ENCODE data around the gene SYNE1.

SYNE1 gene

DNA sequence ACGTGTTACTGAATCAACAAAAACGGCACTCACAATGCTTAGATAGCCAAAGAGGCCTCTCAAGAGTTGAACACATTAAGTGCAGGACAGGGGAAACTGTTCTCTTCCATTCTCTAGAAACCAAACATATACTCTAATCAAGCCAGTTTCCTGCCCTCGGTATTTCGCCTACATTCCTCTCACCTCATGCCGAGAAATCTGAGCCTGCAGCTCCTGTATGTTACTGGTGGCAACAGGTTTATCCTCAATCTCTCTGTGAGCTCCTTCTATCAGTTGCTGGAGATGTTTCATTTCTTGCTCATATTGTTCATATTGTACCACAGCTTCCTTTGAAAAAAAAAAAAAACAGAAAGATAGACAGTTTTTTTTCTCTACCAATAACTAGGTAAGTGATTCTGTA is 328.9 kb downstream of the SYNE1 start:
- no peak for DNase-seq

DNA sequence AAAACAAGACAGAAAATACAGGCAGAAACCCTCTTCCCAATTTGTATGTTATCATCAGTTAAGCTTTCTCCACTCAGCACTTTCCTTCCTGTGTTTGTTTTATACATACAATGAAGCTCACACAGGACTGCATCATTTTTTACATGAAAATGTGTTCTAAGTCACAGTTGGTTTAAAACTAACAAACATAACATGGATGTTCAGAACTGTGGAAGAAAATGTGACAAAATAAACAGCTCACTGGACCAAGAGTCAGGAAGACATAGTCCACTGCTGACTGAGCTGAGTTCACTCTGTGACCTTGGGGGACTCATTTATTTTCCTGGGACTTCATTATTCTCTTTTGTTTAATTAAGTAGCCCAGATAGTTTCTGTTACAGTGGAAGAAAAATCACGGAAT is 331.5 kb downstream of the SYNE1 start:
- no peak for DNase-seq

DNA sequence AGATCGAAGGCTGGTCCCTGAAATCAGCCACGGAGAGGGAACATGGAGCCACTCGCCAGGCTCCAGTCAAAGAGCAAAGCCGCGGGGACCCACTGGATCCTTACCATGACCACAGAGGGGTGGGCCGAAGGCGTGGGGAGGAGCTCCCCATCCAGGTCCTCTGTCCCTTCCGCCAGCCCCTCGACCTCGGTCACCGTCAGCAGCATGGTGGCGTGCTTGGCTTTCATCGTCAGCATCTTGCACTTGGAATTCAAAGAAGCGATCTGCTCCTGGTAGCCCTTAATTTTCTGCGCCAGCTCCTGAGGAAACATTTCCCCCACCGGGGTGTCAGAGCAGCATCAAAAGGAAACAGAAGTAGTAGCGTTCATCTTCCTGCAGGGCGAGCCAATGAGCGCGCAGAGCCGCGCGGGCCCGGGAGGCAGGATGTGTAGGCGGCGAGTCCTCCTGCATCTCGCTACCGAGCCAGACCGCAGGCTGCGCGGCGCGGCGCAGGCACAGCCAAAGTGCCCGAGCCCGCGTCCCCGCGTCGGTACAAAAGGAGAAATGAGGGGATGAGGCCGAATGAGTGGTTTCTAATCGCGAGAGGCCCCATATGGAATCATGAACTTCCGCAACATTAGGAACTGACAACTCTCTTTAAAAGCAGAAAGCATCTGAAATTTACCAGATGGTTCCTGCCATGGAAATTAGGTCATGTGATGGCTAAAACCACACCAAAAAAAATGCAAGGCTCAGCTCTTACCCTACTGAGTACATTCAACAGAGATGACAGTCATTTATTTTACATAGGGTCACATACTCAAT is 335.2 kb downstream of the SYNE1 start:
- DNase-seq, result peak; percentile 90

DNA sequence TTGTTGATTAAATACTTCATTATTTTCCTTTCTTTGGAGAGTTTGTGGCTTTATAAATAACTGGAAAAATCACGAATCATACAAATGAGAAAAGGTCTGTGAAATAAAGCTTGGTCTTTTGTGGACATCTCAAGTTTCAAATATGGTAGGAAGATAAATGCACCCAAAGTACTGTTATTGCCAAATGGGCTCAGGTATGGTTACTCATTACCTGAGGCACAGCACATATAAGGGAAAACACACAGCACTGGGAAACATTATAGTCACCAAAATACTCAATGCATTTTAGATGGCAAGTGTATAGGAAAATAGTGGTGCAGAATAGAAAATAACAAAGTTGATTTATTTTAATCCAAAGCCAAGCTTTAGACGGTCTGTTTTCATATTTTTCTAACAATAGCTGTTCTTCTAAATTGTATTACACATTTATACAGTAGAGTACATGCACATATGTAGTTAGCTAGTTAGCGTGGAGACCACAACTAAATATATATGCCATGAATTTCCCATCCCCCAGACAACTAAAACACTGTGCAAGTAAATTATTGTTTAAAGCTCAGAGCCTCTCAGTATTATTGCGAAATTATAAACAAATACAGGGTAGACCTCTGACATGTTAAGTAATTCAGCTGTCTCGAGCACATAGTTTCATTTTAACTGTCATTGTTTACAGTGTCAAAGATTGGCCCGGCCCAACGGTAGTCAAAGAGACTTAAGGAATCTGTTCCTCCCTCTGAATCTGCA is 336.0 kb downstream of the SYNE1 start:
- no peak for DNase-seq

DNA sequence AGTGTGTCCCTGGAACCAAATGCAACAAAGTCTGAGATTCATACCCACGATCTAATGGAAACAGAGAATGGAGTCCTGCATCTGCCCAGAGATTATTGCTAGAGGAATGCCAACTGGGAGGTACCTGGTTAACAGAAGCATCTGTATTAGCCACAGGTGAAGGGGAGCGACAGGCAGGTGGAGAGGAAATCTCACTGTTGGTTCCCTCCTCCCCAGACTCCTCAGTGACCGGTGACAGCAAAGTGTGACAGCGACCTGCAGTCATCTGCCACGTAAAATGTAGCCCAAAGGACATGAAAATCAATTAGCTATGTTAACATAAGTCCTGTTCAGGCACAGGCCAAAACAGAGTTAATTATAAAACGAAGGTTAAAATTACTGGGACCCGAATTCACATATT is 336.6 kb downstream of the SYNE1 start:
- DNase-seq, result peak; percentile 12

DNA sequence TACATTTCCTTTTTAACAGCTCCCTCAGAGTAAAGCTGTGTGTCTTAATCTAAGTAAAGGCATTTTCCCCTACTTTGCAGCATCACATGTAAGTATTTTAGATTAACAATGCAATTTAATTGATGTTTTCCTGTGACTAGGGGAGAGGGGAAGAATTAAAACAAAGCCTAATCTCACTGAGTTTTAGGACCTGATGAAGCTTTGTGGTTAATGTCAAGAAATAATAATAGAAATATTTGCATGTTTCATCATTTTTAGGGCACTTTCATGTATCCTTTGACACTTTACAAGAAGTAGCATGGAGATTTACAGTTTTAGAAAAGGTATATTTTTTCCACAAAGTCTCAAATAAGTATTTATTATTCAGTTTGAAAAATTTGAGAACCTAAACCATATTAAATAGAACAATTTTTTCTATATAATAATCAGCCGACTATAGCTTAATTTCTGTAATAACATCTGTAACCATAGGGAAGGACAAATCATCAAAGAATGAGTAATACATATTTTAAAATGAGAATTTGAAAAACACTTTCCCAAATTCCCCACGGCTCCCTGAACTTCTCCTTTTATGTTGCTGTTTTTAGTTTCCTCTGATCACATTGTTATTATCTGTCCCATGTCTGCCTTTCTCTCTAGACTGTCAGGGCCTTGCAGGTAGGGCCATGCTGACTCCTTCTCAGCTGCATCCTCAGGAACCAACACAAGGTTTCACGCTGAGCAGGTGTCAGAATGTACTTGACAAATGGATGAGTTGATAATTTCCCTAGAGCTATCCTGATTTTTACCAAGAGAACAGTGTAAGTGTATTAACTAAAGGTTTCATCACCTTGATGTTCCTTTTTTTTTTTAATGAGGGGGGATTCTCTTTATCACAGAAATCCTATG is 338.1 kb downstream of the SYNE1 start:
- no peak for DNase-seq

DNA sequence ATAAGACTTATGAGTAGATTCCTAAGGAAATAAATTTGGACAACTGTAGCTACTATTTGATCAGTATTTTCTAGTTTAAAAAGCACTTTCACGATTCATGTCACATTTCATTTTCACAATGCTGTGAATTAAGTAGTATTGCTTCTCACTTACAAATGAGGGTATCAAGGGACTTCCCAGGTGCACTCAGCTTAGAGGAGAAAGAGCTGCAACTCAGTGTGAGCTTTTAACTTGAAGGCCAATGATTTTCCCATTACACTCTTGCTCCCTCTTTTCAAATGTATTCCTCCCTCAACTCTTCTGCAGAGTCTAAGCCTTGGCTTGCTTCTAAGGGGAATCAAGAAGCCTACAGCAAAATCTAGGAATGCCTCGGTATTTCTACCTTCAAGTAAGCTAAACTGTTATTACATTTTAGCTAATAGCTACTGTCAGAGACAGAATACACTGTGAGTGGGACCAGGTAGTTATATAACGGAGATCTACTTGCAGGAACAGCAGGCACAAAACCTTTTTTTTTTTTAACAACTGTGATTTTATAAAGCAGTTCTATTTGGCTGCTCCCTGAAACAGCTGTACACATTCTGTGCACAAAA is 339.0 kb downstream of the SYNE1 start:
- DNase-seq, result no peak

DNA sequence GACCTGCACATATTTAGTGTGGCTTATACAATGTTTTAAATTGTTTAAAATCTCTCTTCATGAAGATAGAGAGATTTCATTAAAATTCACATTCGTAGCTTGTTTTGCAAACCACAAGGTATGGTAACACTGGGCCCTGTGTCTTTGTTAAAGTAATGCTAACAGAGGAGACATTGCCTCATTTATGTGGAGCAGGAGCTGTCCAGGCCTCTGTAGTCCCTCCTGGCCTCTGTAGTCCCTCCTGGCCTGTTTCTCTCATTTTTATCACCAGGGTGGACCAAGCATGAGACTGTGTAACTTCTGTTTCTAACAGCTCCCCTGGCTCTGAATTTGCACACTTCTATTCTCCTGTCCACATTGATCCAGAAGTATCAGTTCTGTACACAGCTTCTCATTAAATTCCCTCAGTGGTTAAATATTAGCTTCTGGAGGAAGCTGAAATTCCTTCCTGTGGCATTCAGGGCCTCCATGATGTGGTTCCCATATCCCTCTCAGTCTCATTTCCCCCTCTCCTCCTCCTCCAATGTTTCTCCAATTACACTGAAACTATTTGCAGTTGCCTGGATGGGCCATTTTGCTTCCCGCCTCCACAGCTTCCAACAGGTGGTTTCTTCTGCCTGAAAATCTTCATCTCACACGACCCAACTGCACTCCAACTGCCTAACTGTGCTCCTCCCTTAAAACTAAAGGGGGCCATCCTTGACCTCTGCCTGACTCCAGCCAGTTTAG is 340.4 kb downstream of the SYNE1 start:
- DNase-seq, result no peak

DNA sequence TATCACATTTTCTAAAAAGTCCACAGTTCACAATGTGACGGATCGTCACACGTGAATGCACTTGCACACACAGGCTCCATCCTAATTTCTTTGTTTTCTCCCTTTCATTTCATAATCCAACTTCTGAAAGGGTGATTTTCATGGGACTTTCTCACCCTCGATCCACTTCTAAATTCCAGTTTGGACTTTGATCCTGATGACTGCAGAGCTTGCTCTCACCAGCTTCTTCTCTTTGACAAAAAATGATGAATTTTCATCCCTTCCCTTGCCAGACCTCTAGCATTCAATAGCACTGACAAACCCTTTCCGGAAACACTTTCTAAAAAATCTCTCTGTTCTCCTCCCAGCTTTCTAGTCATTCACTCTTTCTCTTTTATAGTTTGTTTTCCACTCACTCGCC is 341.2 kb downstream of the SYNE1 start:
- no peak for DNase-seq

DNA sequence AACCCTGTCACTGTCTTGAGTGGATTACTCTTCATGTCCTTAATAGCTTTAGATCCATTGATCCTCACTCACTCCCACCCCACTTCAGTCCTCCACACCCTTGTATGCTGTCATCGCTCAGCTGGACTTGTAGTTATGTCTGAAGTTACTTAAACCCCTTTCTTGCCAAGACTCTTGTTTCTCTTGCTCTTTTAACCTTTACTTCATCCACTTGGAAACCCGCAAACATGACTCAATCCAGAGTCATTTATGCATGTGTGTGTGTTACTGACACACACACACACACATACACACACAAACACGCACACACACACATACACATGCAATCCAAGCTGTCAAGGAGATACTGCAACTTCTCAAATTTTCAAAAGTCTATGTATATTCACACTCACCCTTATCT is 341.8 kb downstream of the SYNE1 start:
- DNase-seq, result no peak

DNA sequence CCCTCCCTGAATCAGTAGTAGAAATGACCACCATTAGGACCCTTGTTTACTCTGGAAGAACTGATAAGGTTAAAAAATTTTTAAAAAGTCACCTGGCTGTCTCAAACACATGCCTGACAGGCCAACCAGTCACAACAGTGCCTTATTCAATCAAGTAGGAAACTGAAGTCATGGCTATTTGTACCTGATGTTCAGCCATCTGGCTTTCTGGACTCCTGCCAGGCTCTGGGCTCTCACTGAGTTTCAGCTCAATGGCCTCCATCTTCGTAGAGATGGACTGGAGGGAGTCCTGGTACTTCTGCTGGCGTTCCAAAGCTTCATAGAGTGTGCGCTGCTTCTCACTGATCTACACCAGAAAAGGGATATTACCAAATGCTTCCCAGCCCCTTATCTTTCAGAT is 343.8 kb downstream of the SYNE1 start:
- DNase-seq, result no peak

DNA sequence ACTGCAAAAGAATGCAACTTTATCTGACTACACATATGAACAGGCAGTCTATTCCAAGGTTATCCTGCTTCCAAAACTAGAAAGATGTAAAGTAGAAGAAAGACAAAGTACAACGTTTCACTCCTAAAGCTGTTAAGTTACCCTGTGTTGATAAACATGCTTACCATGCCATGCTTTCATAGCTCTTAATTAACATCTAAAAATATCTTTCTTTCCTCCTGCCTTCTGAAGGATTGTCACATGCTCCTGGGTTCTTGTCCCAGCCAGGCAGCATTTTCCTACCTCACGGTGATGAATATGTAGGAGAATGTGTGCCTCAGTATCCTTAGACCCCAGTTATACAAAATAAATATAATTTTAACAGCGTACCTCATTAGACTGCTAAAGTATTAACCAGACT is 344.6 kb downstream of the SYNE1 start:
- no peak for DNase-seq

DNA sequence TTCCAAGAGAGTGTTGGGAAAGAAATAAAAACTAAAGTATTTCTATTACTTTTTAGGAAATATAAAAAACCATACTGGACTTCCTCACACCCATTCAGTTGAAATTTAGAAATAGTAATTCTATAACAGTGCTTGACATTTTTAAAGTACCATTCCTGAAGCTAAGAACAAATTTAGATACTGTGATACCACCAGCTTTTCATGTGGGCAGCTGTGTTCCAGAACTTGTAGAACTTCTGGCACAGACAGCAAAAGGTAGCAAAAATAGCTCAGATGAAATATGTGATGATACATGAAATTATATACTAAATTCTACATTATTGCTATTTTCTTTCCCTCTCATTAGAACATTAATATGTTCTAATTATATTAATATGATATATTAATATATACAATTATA is 346.5 kb downstream of the SYNE1 start:
- no peak for DNase-seq

DNA sequence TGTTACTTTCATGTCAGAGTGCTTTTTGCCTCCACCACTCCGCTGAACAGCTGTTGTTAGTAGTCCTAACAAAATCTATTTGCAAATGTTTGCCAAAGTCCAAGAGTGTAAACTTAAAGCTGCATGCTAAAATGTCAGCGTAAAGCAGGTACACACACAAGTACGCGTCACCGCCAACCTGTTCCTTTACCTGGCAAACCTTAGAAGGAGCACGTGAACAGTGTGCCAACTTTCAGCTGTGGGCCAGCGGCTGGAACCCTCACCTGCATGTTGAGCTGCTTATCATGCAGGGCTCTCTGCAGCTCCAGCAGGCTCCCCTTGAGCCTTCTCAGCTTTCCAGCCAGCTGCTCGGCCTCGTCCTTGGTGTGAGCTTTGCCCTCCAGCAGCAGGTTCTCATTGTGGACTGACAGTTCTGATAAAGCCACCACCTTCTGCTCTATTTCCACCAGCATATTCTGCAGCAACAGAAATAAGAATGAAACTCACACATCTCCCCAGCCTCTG is 359.3 kb downstream of the SYNE1 start:
- DNase-seq, result no peak

DNA sequence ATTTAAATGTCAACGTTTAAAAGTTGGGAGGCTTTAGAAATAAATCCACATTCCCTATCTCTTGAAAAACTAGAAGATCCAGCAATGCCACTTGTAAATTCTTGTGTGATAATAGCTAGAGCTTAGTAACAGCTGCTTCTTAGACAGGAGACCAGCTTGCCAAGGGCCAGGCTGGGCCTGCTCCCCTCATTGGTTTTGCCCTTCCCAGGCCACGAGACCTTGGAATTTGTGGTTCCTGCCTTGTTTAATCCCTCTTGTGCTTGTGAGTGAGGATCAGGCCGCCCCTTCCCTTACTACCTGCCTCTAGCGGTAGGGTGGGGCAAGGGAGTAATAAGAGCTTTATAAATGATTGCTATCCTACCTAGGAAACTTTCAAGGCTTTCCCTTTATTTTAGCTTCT is 363.5 kb downstream of the SYNE1 start:
- DNase-seq, result no peak

DNA sequence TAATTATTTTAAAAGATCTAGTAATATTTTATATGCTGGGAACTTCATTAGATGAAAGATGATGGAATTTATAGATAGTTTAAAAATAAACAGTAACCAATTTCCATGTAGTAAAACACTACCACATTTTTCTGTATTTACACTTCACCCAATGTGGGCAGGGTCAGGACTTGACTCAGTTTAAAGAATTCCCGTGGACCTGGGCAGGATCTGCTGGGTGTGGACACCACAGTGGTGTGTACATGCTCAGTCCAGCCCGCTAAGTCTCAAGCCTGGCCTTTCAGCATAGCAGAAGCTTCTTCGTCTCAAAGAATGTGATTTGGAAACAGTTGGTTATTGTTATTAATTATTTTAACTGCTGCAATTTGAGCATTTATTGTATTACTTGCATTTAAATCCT is 364.2 kb downstream of the SYNE1 start:
- no peak for DNase-seq

DNA sequence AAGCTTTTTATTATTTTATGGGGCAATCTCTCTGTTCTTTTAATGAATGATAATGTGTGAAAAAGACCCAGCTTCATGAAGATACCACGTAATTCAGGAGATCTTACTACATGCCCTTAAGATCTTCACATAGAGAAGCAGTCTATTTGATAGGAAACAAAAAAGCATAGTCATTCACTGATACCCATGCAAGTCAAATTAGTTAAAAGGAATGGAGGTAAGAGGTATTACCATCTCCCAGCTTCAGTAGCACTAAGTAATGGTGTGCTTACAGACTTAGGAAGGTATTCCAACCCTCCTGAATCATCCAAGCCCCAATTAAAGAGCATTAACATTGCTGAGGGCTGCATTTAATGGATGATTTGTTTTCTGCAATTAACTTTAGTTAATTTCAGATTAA is 364.7 kb downstream of the SYNE1 start:
- no peak for DNase-seq

DNA sequence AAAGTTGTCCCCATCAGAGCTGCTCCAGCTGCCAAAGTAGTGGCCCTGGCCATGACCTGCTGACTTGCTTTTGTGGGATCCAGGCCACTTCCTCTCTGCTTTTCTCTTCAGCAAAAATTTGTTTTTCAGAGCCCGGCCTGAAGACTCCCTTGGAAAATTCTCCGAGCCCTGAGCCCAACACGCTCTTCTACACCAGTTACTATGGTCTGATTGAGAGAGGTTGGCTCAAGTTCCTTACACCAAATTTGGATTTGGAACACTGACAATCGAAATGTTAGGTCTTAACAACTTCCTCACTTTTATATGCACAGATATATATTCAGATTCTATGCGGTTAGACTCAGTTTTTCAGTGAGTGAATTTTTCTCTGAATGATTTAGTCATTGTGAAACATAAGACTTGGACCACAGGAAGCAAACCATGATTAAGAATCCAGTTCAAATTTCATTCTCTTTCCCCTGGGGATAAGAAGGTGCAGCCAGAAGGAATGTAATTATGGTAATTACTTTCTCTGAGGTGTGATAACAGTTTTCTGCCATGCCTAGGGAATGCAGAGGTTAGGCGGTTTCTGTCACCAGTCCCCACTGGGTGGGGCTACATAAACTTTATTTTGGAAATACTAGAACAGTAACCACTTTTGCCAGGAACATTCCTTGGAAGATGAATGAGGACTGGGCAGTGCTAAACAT is 365.2 kb downstream of the SYNE1 start:
- DNase-seq, result no peak

DNA sequence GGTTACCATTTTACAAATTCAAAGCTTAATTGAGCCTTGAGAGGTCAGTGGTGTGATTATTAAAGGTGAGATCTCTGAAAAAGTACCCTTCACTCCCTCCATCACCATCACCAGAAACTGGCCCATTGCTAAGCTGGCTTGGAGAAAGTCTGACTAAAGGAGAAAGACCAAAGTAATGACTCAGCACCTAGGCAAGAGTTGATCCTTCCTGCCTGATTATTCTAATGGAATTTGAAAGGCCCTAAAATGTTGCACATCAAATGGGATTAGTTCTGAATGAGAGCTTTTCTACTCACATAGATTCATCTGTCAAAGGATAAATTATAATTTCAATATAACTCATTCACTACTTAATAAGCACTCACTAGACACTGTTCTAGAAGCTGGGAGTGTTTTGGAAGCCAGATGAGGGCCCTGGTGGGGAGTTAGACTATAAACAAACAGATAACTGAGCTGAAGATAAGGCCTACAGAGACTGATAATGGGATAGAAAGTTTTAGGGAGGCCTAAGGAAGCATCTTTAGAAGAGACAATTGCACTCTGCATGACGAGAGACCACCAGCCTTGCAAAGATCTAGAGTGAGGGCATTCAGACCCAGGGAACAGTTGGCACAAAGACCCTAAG is 366.7 kb downstream of the SYNE1 start:
- no peak for DNase-seq

DNA sequence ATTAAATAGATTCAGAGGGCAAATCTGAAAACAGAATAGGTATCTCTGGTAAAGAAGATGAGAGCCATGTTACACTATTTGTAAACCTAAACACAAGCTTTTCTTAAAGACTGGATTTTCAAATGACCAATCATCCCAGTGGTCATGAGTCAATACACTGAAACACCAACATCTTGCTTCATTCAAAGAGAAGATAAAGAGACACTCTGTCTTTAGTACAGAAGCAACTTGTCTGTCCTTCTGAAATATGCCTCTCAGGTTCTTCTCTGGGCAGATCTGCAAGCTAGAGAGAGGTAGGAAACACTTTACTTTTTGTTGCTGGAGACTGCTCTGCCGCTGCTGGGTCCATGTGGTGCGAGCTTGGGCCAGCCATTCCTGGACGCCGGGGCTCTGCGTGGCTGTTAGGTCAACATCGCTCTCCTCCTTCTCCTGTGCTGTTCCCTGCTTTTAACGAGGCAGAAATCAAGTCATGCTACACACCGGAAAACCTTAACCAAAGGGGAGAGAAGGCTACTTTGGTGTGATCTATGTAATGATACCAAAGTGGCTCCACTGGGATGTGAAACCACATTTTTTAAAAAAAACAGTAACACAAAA is 368.2 kb downstream of the SYNE1 start:
- no peak for DNase-seq

Measured in CD4-positive, alpha-beta T cell treated with Interleukin-6 for 4 hours (primary cell).